SK-MEL-5 (cell line): ENCODE measurements around the gene PARP1. TPM values are rescaled to one million over a fixed set of nuclear protein-coding genes. Genes with fewer than 3 reads are reported as not detected.

Source experiments
- total RNA-seq: library from RNA; depleted of rRNA; stranded (reverse); fragments of >200 nt; shearing (Covaris generic); gene quantifications from 2 replicates; pipeline ENCODE4 v1.2.3, GENCODE V29; 2014; rRNA removed

PARP1 gene
- total RNA-seq, 1 experiment from 2014 or later, result 140 TPM

Other genes with a start within 250 kb of the PARP1 start
- 43.3 and 46.5 TPM in 2 replicates for gene ACBD3, start 221.4 kb downstream of the PARP1 start, total RNA-seq
- not detected in 2 replicates for gene MIXL1, start 184.4 kb downstream of the PARP1 start, total RNA-seq
- gene LIN9, start 98.9 kb downstream of the PARP1 start, total RNA-seq, result 6.8 and 7.6 TPM in 2 replicates
- 0.27 and 0.32 TPM in 2 replicates for gene STUM, start 140.7 kb upstream of the PARP1 start, total RNA-seq